H9 (cell line): ENCODE measurements around the gene STYK1. TPM values are rescaled to one million over a fixed set of nuclear protein-coding genes. Genes with fewer than 3 reads are reported as not detected.

Experiments used
- DNase-seq: peaks from one replicate; pipeline ENCODE4 v3.0.0-alpha.2; 2017
- H2AFZ ChIP-seq: one replicate; pipeline ENCODE4 v1.6.1; 2013; ENCODE audit warnings: mild to moderate bottlenecking, low read length, control low read depth, moderate library complexity
- H2AK5ac ChIP-seq: 2 replicates; pipeline ENCODE4 v1.6.1; 2013; ENCODE audit warnings: low read length, control low read depth, mixed read lengths; ENCODE audit not compliant: insufficient read length
- H2BK120ac ChIP-seq: one replicate; pipeline ENCODE4 v1.6.1; 2013; ENCODE audit warnings: low read depth, mild to moderate bottlenecking, low read length, control low read depth, inconsistent platforms; ENCODE audit not compliant: poor library complexity, severe bottlenecking
- H2BK12ac ChIP-seq: 2 replicates; pipeline ENCODE4 v1.6.1; 2013; ENCODE audit warnings: low read length, control low read depth, mixed read lengths, low read depth; ENCODE audit not compliant: insufficient read length
- H2BK15ac ChIP-seq: 2 replicates; pipeline ENCODE4 v1.6.1; 2013; ENCODE audit warnings: low read depth, low read length, control low read depth
- H2BK20ac ChIP-seq: one replicate; pipeline ENCODE4 v1.6.1; 2013; ENCODE audit warnings: low read depth, mild to moderate bottlenecking, low read length, control low read depth, inconsistent platforms; ENCODE audit not compliant: poor library complexity, severe bottlenecking
- H2BK5ac ChIP-seq: 2 replicates; pipeline ENCODE4 v1.6.1; 2013; ENCODE audit warnings: low read length, control low read depth, mixed read lengths; ENCODE audit not compliant: insufficient read length
- H3K14ac ChIP-seq: 2 replicates; pipeline ENCODE4 v1.6.1; 2013; ENCODE audit warnings: low read length, control low read depth; ENCODE audit not compliant: insufficient read depth
- H3K18ac ChIP-seq: 2 replicates; pipeline ENCODE4 v1.6.1; 2013; ENCODE audit warnings: low read depth, mild to moderate bottlenecking, mixed read lengths, low read length, control low read depth; ENCODE audit not compliant: insufficient read length
- H3K23ac ChIP-seq: 2 replicates; pipeline ENCODE4 v1.6.1; 2013; ENCODE audit warnings: low read length, control low read depth, mixed read lengths, low read depth; ENCODE audit not compliant: insufficient read length
- H3K23me2 ChIP-seq: 2 replicates; pipeline ENCODE4 v1.6.1; 2013; ENCODE audit warnings: low read depth, mild to moderate bottlenecking, mixed read lengths, low read length, control low read depth; ENCODE audit not compliant: insufficient read length, poor library complexity, severe bottlenecking
- H3K27ac ChIP-seq: 2 replicates; pipeline ENCODE4 v1.5.1; 2013; ENCODE audit warnings: low read length, control low read depth, mixed read lengths, low read depth; ENCODE audit not compliant: insufficient read length
- H3K27me3 ChIP-seq: 2 replicates; pipeline ENCODE4 v1.6.1; 2013; ENCODE audit warnings: low read length, control low read depth, inconsistent platforms; ENCODE audit not compliant: insufficient read depth
- H3K4ac ChIP-seq: 2 replicates; pipeline ENCODE4 v1.6.1; 2013; ENCODE audit warnings: low read depth, mild to moderate bottlenecking, control low read depth, inconsistent platforms, low read length, moderate library complexity
- H3K4me1 ChIP-seq: 2 replicates; pipeline ENCODE4 v1.6.1; 2013; ENCODE audit warnings: low read length, control low read depth, inconsistent platforms; ENCODE audit not compliant: insufficient read depth
- H3K4me2 ChIP-seq: 2 replicates; pipeline ENCODE4 v1.6.1; 2013; ENCODE audit warnings: low read length, control low read depth, mixed read lengths; ENCODE audit not compliant: insufficient read length, insufficient read depth
- H3K56ac ChIP-seq: 2 replicates; pipeline ENCODE4 v1.6.1; 2013; ENCODE audit warnings: low read depth, mild to moderate bottlenecking, mixed read lengths, low read length, control low read depth; ENCODE audit not compliant: insufficient read length
- H3K79me1 ChIP-seq: 2 replicates; pipeline ENCODE4 v1.6.1; 2013; ENCODE audit warnings: low read depth, mild to moderate bottlenecking, moderate library complexity, low read length, control low read depth, inconsistent platforms; ENCODE audit not compliant: insufficient read depth, poor library complexity, severe bottlenecking
- H3K79me2 ChIP-seq: 2 replicates; pipeline ENCODE4 v1.6.1; 2013; ENCODE audit warnings: low read length, control low read depth, inconsistent platforms; ENCODE audit not compliant: insufficient read depth
- H3K9ac ChIP-seq: 2 replicates; pipeline ENCODE4 v1.6.1; 2013; ENCODE audit warnings: low read length, control low read depth, mixed read lengths; ENCODE audit not compliant: insufficient read length; ENCODE audit errors: extremely low read depth
- H3K9me3 ChIP-seq: one replicate; pipeline ENCODE4 v1.6.1; 2013; ENCODE audit warnings: low read depth, low read length, inconsistent platforms; ENCODE audit not compliant: control insufficient read depth
- H3T11ph ChIP-seq: one replicate; pipeline ENCODE4 v1.6.1; 2013; ENCODE audit warnings: mild to moderate bottlenecking, low read length, control low read depth, inconsistent platforms
- H4K20me1 ChIP-seq: one replicate; pipeline ENCODE4 v1.6.1; 2013; ENCODE audit not compliant: control insufficient read depth, insufficient read length, insufficient read depth
- H4K5ac ChIP-seq: 2 replicates; pipeline ENCODE4 v1.6.1; 2013; ENCODE audit warnings: low read depth, mild to moderate bottlenecking, mixed read lengths, low read length, control low read depth; ENCODE audit not compliant: insufficient read length
- H4K8ac ChIP-seq: replicated peaks from 2 replicates; pipeline ENCODE4 v1.6.1; 2013; ENCODE audit warnings: low read length, control low read depth, mixed read lengths, low read depth; ENCODE audit not compliant: insufficient read length
- H4K91ac ChIP-seq: 2 replicates; pipeline ENCODE4 v1.6.1; 2013; ENCODE audit warnings: low read depth, mild to moderate bottlenecking, moderate library complexity, mixed read lengths, low read length, control low read depth; ENCODE audit not compliant: insufficient read length
- H3K27ac Mint-ChIP-seq, 3 experiments: 2 replicates in 2 of 3; 3 replicates in 1 of 3; pipeline ENCODE4 v1.8.0; 2020 to 2021; ENCODE audit warnings: mixed read lengths in 3 of 3, mild to moderate bottlenecking in 1 of 3, moderate library complexity in 1 of 3
- H3K27me3 Mint-ChIP-seq: 2 replicates; pipeline ENCODE4 v1.8.0; 2021; ENCODE audit warnings: low read depth, mild to moderate bottlenecking, moderate library complexity, mixed read lengths
- H3K36me3 Mint-ChIP-seq, 3 experiments: 2 replicates in 2 of 3; 3 replicates in 1 of 3; pipeline ENCODE4 v1.8.0; 2020 to 2021; ENCODE audit warnings: low read depth in 3 of 3, mixed read lengths in 3 of 3; ENCODE audit not compliant: insufficient read depth in 1 of 3
- H3K4me1 Mint-ChIP-seq, 2 experiments: 2 replicates each; pipeline ENCODE4 v1.8.0; 2020; ENCODE audit warnings: mixed read lengths in 2 of 2
- H3K4me3 Mint-ChIP-seq, 2 experiments: 2 replicates in 1 of 2; 3 replicates in 1 of 2; pipeline ENCODE4 v1.8.0; 2020 to 2021; ENCODE audit warnings: mild to moderate bottlenecking in 2 of 2, mixed read lengths in 2 of 2, moderate library complexity in 1 of 2
- H3K9me3 Mint-ChIP-seq, 2 experiments: 2 replicates in 1 of 2; 3 replicates in 1 of 2; pipeline ENCODE4 v1.8.0; 2020; ENCODE audit warnings: mild to moderate bottlenecking in 2 of 2, mixed read lengths in 2 of 2, moderate library complexity in 1 of 2
- CTCF ChIP-seq: fragments of 200-600 bp; sonication (generic); conservative IDR thresholded peaks from 3 replicates; pipeline ENCODE4 v1.8.0; 2021; ENCODE audit warnings: antibody characterized with exemption, mild to moderate bottlenecking
- WGBS: extraction: QIAGEN DNeasy Blood & Tissue Kit; methylation state at CpG from one replicate; pipeline ENCODE4 v1.1.7; 2013; ENCODE audit warnings: missing lambda C conversion rate, low lambda C conversion rate, mixed read lengths; ENCODE audit not compliant: insufficient read length; ENCODE audit errors: extremely low coverage; 5-methylcytosine and 5-hydroxymethylcytosine counted together
- total RNA-seq: library from RNA; stranded (reverse); gene quantifications from 2 replicates; pipeline ENCODE4 v1.2.1, GENCODE V29; 2021

Gene STYK1
- total RNA-seq, 1 experiment from 2014 or later: 0.37 TPM

- Histone ChIP-seq H2AFZ (no peak overlapping the region), H3K9me3 (no peaks in the 10 kb centered on the region)
- no CpG with 5 or more reads among the region's 6 CpGs for WGBS
These were observed 60.9 kb downstream of the STYK1 start for GRCh38 chr12:10612984-10613348.

More at GRCh38 chr12:10612984-10613348, 60.9 kb downstream of the STYK1 start:
- peak overlapping the region; percentile 99 for H3K9ac ChIP-seq
- no peak for DNase-seq
- Mint-ChIP-seq H3K27me3 (peaks cover 2% of the 10 kb centered on the region; the same call in 1 of the 2 replicates), H3K4me1 (peaks cover 15 to 18% of the 10 kb centered on the region in 2 experiments), H3K9me3 (peaks cover 0 to 3% of the 10 kb centered on the region in 2 experiments; a peak in 2 of 5 replicates), H3K27ac (peak overlapping the region; percentile 100), H3K36me3 (peaks cover 7 to 43% (median 37%) of the 10 kb centered on the region in 3 experiments; a peak in 6 of 7 replicates), H3K4me3 (peak overlapping the region; percentile 100)
- no peaks in the 10 kb centered on the region for H3K27me3 ChIP-seq
- H3K23ac ChIP-seq: no peak overlapping the region
- H2BK15ac ChIP-seq: no peak overlapping the region
- peak overlapping the region; percentile 72 for H2BK12ac ChIP-seq
- no peak overlapping the region for H3K27ac ChIP-seq
- peak overlapping the region; percentile 13; the same call in 1 of the 2 replicates for H3K4ac ChIP-seq
- no peak overlapping the region for H4K91ac ChIP-seq
- H3K14ac ChIP-seq: peak overlapping the region; percentile 100
- H3K79me1 ChIP-seq: no peaks in the 10 kb centered on the region
- peak overlapping the region; percentile 99 for H3K18ac ChIP-seq
- H2BK20ac ChIP-seq: no peak overlapping the region
- peak overlapping the region; percentile 86 for H3T11ph ChIP-seq
- peak overlapping the region; percentile 71 for H3K56ac ChIP-seq
- H4K20me1 ChIP-seq: no peaks in the 10 kb centered on the region
- H3K23me2 ChIP-seq: peaks cover 4% of the 10 kb centered on the region
- peaks cover 11% of the 10 kb centered on the region; the same call in 1 of the 2 replicates for H3K79me2 ChIP-seq
- peak overlapping the region; percentile 91 for H2BK5ac ChIP-seq
- no peak overlapping the region for H4K8ac ChIP-seq
- no peaks in the 10 kb centered on the region for H3K4me1 ChIP-seq
- H2BK120ac ChIP-seq: peak overlapping the region; percentile 83
- peak overlapping the region; percentile 72 for H4K5ac ChIP-seq
- no peak overlapping the region for H2AK5ac ChIP-seq
- TF ChIP-seq CTCF: no peak
- peak overlapping the region; percentile 86 for H3K4me2 ChIP-seq
